ENCODE results near the gene CEP250.

The CEP250 gene

GRCh38 chr20:35502352-35502751 is 47.0 kb downstream of the CEP250 start:
- TF ChIP-seq, protein P1, sequence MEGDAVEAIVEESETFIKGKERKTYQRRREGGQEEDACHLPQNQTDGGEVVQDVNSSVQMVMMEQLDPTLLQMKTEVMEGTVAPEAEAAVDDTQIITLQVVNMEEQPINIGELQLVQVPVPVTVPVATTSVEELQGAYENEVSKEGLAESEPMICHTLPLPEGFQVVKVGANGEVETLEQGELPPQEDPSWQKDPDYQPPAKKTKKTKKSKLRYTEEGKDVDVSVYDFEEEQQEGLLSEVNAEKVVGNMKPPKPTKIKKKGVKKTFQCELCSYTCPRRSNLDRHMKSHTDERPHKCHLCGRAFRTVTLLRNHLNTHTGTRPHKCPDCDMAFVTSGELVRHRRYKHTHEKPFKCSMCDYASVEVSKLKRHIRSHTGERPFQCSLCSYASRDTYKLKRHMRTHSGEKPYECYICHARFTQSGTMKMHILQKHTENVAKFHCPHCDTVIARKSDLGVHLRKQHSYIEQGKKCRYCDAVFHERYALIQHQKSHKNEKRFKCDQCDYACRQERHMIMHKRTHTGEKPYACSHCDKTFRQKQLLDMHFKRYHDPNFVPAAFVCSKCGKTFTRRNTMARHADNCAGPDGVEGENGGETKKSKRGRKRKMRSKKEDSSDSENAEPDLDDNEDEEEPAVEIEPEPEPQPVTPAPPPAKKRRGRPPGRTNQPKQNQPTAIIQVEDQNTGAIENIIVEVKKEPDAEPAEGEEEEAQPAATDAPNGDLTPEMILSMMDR (IDR thresholded peaks at IDR 0.05): no peak

DNA sequence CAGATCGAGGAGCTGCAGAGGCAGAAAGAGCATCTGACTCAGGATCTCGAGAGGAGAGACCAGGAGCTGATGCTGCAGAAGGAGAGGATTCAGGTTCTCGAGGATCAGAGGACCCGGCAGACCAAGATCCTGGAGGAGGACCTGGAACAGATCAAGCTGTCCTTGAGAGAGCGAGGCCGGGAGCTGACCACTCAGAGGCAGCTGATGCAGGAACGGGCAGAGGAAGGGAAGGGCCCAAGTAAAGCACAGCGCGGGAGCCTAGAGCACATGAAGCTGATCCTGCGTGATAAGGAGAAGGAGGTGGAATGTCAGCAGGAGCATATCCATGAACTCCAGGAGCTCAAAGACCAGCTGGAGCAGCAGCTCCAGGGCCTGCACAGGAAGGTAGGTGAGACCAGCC is 47.9 kb downstream of the CEP250 start:
- TF ChIP-seq, protein P1 (IDR thresholded peaks at IDR 0.05): no peak

- TF ChIP-seq, protein P1 (IDR thresholded peaks at IDR 0.05): no peak
Observed at GRCh38 chr20:35503841-35504561, 48.6 kb downstream of the CEP250 start.

DNA sequence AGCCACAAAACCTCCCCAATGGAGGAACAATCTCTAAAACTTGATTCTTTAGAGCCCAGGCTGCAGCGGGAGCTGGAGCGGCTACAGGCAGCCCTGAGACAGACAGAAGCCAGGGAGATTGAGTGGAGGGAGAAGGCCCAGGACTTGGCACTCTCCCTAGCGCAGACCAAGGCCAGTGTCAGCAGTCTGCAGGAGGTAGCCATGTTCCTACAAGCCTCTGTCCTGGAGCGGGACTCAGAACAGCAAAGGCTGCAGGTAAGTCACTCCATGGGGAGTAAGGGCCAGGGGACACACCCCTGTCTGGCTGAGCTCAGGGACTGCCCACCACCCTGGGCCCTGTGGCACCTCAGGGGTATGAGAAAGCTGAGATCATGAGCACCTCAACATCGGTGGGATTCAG is 49.4 kb downstream of the CEP250 start:
- TF ChIP-seq, protein P1 (IDR thresholded peaks at IDR 0.05): no peak

- TF ChIP-seq, protein P1 (IDR thresholded peaks at IDR 0.05): no peak
Observed at GRCh38 chr20:35506179-35506578, 50.8 kb downstream of the CEP250 start.

- TF ChIP-seq, protein P1 (IDR thresholded peaks at IDR 0.05): no peak
Observed at GRCh38 chr20:35506872-35507638, 51.7 kb downstream of the CEP250 start.

DNA sequence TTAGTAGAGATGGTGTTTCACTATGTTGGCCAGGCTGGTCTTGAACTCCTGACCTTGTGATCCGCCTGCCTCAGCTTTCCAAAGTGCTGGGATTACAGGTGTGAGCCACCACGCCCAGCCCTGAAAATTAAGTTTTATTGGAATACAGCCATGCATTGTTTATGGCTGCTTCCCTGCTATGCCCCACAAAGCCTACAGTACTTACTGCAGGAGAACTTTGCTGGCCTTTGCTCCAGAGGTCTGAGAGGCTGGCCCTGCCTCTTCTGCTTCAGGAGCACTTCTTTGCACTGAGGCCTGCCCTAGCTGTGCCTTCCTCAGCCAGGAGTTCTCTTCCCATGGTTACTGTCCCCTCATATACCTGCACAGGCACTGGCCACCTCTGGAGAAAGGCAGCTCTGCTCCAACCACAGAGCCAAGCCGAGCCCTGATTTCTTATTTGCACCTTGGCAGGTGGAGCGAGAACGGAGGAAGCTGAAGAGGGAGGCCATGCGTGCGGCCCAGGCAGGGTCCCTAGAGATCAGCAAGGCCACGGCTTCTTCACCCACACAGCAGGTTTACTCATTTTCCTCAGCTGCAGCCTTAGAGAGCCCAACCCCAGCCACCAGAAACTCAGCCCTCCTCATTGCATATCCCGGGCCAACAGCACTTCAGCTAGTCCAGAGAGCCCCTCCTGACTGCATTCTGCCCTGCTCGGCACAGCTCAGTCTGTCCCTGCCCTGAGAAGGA is 53.3 kb downstream of the CEP250 start:
- TF ChIP-seq, protein P1 (IDR thresholded peaks at IDR 0.05): no peak
